Endothelial cell of umbilical vein (primary cell): ENCODE data around the gene HIVEP3. TPM values are rescaled to one million over a fixed set of nuclear protein-coding genes. Genes with fewer than 3 reads are reported as not detected.

Experiments
- BruUV-seq: library from RNA; stranded (reverse); fragments of 400-500 nt; replicated peaks from 2 replicates; lab custom pipeline; 2021; lab: Mats Ljungman, UMichigan
- CTCF ChIA-PET: fragments of 300-600, 350-600 bp; sonication (Branson Sonifier 250); formaldehyde crosslinking; loops from one replicate; lab custom pipeline; 2021; ENCODE audit warnings: antibody characterized with exemption, inconsistent platforms; lab: Charles Lee
- POLR2A ChIA-PET: fragments of 300-600, 350-600 bp; sonication (Branson Sonifier 250); formaldehyde crosslinking; loops from one replicate; lab custom pipeline; 2021; ENCODE audit warnings: antibody characterized with exemption, inconsistent platforms; lab: Charles Lee
- DNase-seq: peaks from one replicate; pipeline ENCODE4 v3.0.0-alpha.2; 2011; ENCODE audit warnings: low read depth, low spot score
- FAIRE-seq: peaks from 2 replicates; lab custom pipeline; 2011; peaks lifted over from hg19 to GRCh38; lab: Jason Lieb, UNC
- H2AFZ ChIP-seq: 2 replicates; pipeline ENCODE4 v1.6.0; 2012; ENCODE audit warnings: low read depth, low read length, control low read depth, inconsistent platforms
- H3K27ac ChIP-seq: 2 replicates; pipeline ENCODE4 v1.5.1; 2011; ENCODE audit warnings: low read depth, mild to moderate bottlenecking, control low read depth, low read length, moderate library complexity; ENCODE audit not compliant: insufficient read depth
- H3K27me3 ChIP-seq, 2 experiments: 2 replicates each; pipeline versions ENCODE4 v1.6.0 to v1.6.1; 2011; ENCODE audit warnings: low read length in 2 of 2, mixed read lengths in 1 of 2; ENCODE audit not compliant: control insufficient read depth in 2 of 2, insufficient read depth in 2 of 2
- H3K36me3 ChIP-seq, 2 experiments: 2 replicates in 1 of 2; 3 replicates in 1 of 2; pipeline ENCODE4 v1.5.1; 2011; ENCODE audit warnings: low read length in 2 of 2, mild to moderate bottlenecking in 1 of 2, moderate library complexity in 1 of 2; ENCODE audit not compliant: control insufficient read depth in 2 of 2, insufficient read depth in 2 of 2; ENCODE audit errors: extremely low read depth in 1 of 2
- H3K4me1 ChIP-seq: 3 replicates; pipeline ENCODE4 v1.5.1; 2011; ENCODE audit warnings: mild to moderate bottlenecking, low read length; ENCODE audit not compliant: control insufficient read depth, insufficient read depth; ENCODE audit errors: extremely low read depth
- H3K4me2 ChIP-seq: 2 replicates; pipeline ENCODE4 v1.6.1; 2011; ENCODE audit warnings: low read length, control low read depth, mixed read lengths; ENCODE audit not compliant: insufficient read depth
- H3K4me3 ChIP-seq, 3 experiments: fragments of 200-600 bp in 1 of 3; sonication (generic), shearing (Covaris generic) in 1 of 3; replicated peaks in 1 of 3; 2 replicates each; pipeline ENCODE4 v1.5.1; 2011 to 2016; ENCODE audit warnings: control low read depth in 3 of 3, low read length in 3 of 3, mild to moderate bottlenecking in 2 of 3, inconsistent platforms in 1 of 3, low read depth in 1 of 3, moderate library complexity in 1 of 3; ENCODE audit not compliant: insufficient read depth in 1 of 3
- H3K79me2 ChIP-seq: 2 replicates; pipeline ENCODE4 v1.6.0; 2012; ENCODE audit warnings: low read length, inconsistent platforms; ENCODE audit not compliant: control insufficient read depth, insufficient read depth
- H3K9ac ChIP-seq: replicated peaks from 2 replicates; pipeline ENCODE3; 2011; ENCODE audit warnings: low read length, control low read depth; ENCODE audit not compliant: insufficient read depth; ENCODE audit errors: extremely low read depth
- H3K9me1 ChIP-seq: replicated peaks from 3 replicates; pipeline ENCODE4 v1.6.0; 2011; ENCODE audit warnings: mild to moderate bottlenecking, low read length; ENCODE audit not compliant: control insufficient read depth, insufficient read depth; ENCODE audit errors: extremely low read depth
- H3K9me3 ChIP-seq: replicated peaks from 2 replicates; pipeline ENCODE4 v1.5.1; 2012; ENCODE audit warnings: low read length, inconsistent platforms; ENCODE audit not compliant: control insufficient read depth, insufficient read depth
- H4K20me1 ChIP-seq: replicated peaks from 2 replicates; pipeline ENCODE3; 2011; ENCODE audit warnings: mild to moderate bottlenecking, low read length; ENCODE audit not compliant: control insufficient read depth, insufficient read depth; ENCODE audit errors: extremely low read depth
- CTCF ChIP-seq, 2 donors: IDR thresholded peaks; 1 replicate in 1 of 2; 2 replicates in 1 of 2; pipeline ENCODE4 v1.5.1; 2011; ENCODE audit warnings: low read length in 2 of 2, mild to moderate bottlenecking in 2 of 2, moderate library complexity in 2 of 2, control low read depth in 1 of 2, inconsistent platforms in 1 of 2, low read depth in 1 of 2; ENCODE audit not compliant: insufficient read depth in 1 of 2; ENCODE audit errors: extremely low read depth in 1 of 2
- EZH2 ChIP-seq: IDR thresholded peaks from 2 replicates; pipeline ENCODE4 v1.6.1; 2012; ENCODE audit warnings: borderline replicate concordance, low read depth, mild to moderate bottlenecking, moderate library complexity, low read length, inconsistent platforms; ENCODE audit not compliant: severe bottlenecking
- FOS ChIP-seq: IDR thresholded peaks from 2 replicates; pipeline ENCODE4 v1.6.1; 2011; ENCODE audit warnings: mild to moderate bottlenecking, low read length, moderate library complexity, borderline replicate concordance; ENCODE audit not compliant: insufficient read depth
- GATA2 ChIP-seq: IDR thresholded peaks from 2 replicates; pipeline ENCODE4 v1.7.0; 2011; ENCODE audit warnings: low read depth, mild to moderate bottlenecking, moderate library complexity, mixed read lengths, low read length; ENCODE audit not compliant: insufficient read length, insufficient read depth
- JUN ChIP-seq: IDR thresholded peaks from 2 replicates; pipeline ENCODE4 v1.6.1; 2011; ENCODE audit warnings: borderline replicate concordance, low read depth; ENCODE audit not compliant: insufficient read length, insufficient read depth
- MYC ChIP-seq: IDR thresholded peaks from one replicate; pipeline ENCODE4 v1.6.1; 2011; ENCODE audit warnings: mild to moderate bottlenecking, low read depth, low read length
- POLR2A ChIP-seq: IDR thresholded peaks from 2 replicates; pipeline ENCODE4 v1.6.1; 2012; ENCODE audit warnings: low read depth, mild to moderate bottlenecking, control low read depth, low read length
- POLR2AphosphoS5 ChIP-seq: IDR thresholded peaks from 2 replicates; pipeline ENCODE4 v1.6.1; 2012; ENCODE audit warnings: low read depth, mild to moderate bottlenecking, control low read depth, low read length, moderate library complexity; ENCODE audit not compliant: insufficient read depth
- dilution Hi-C: fragments of 300-500 bp; cut with MboI; formaldehyde crosslinking; loops from one replicate; pipeline ENCODE4 v1.15.0; 2019; ENCODE audit warnings: low sequenced_read_pairs; ENCODE audit not compliant: extremely low pct_ligation_motif_present
- intact Hi-C: fragments of 100-400 bp; cut with micrococcal nuclease; formaldehyde crosslinking; loops from one replicate; pipeline ENCODE4 v1.10.0; 2022
- polyA plus RNA-seq, 4 experiments: library from polyadenylated mRNA; depleted of rRNA in 3 of 4; stranded (reverse) in 3 of 4; unstranded in 1 of 4; fragments of >200 nt; gene quantifications; 2 replicates each; pipeline versions ENCODE4 v1.2.1 to v1.2.3, GENCODE V29; 2011 to 2012; ENCODE audit warnings: missing spikeins in 1 of 4
- total RNA-seq: library from RNA; stranded (reverse); gene quantifications from 2 replicates; pipeline ENCODE4 v1.2.3, GENCODE V29; 2021
- TF ChIP-seq, protein P1 (sequence below): IDR thresholded peaks from 2 replicates; pipeline ENCODE4 v1.6.1; 2011; ENCODE audit not compliant: insufficient read depth, insufficient read length

Gene HIVEP3
- total and polyA plus RNA-seq, 2 donors (not counting 3 experiments of a cell fraction or from before 2014, with no cell fraction given): 3.4 to 4.0 TPM

DNA sequence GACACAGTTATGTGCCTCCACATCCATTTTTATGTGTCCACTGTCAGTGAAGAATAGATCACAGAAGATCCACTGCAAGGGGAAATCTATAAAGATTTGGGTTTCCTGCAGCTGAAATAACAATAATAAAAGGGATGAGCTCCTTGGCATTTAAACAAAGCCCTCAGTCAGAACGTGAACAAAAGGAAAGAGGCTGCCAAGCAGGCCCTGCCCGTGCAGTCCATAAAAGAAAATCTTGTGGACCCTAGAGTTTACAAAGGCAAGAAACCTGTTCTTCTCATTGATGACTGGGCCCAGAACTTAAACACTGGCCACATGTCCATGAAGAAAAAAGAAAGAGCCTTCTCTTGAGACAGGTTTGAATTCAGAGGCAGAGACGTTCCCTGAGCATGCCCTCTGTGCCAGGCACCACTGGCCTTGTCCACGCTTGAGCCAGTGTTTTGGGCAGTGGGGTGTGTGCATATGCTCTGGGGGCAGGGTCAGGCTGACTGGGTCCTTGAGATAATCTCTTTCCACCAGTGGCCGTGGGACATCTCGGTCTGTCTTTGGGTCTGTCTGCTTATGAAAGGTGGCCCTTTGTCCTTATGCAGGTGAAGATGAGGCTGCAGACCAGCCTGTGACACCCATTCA lies 142.7 kb downstream of the HIVEP3 start:
- no peak overlapping the region for H3K4me2 ChIP-seq
- no peak overlapping the region for H3K27ac ChIP-seq
- no peaks in the 10 kb centered on the region for H3K9me3 ChIP-seq
- FAIRE-seq (peak; percentile 31), DNase-seq (no peak)
- dilution Hi-C loops (no loop called here), intact Hi-C loops (no loop called here)
- CTCF ChIA-PET: interaction anchor here (0.8 kb wide), 1 partner anchor 11 kb away, joined by 3 read pairs; no protein-coding TSS in a partner anchor
- H3K9ac ChIP-seq: no peak overlapping the region
- TF ChIP-seq EZH2 (no peak), GATA2 (no peak), CTCF (IDR thresholded peaks at IDR 0.05; ENCODE audit: extremely low read depth in 1 of 2, insufficient read depth in 1 of 2, low read depth in 1 of 2, low read length in 2 of 2) (no peak), POLR2A (no peak), FOS (no peak), JUN (no peak), POLR2AphosphoS5 (no peak), MYC (no peak)
- TF ChIP-seq, protein P1, sequence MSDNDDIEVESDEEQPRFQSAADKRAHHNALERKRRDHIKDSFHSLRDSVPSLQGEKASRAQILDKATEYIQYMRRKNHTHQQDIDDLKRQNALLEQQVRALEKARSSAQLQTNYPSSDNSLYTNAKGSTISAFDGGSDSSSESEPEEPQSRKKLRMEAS: no peak
- H3K4me1 ChIP-seq: no peaks in the 10 kb centered on the region
- no peaks in the 10 kb centered on the region for H3K36me3 ChIP-seq
- no TSS peak for BruUV-seq
- H2AFZ ChIP-seq: no peak overlapping the region
- no peaks in the 10 kb centered on the region for H3K79me2 ChIP-seq
- no peaks in the 10 kb centered on the region for H3K9me1 ChIP-seq
- H4K20me1 ChIP-seq: no peaks in the 10 kb centered on the region
- H3K27me3 ChIP-seq: no peaks in the 10 kb centered on the region
- H3K4me3 ChIP-seq: no peak overlapping the region
- POLR2A ChIA-PET: no interaction called here
